AG20443 (cell line): ENCODE results near the gene FCHSD1.

Experiments used
- DNase-seq: peaks from one replicate; pipeline ENCODE4 v3.0.0; 2012; ENCODE audit warnings: low spot score, mixed read lengths

FCHSD1 gene

DNA sequence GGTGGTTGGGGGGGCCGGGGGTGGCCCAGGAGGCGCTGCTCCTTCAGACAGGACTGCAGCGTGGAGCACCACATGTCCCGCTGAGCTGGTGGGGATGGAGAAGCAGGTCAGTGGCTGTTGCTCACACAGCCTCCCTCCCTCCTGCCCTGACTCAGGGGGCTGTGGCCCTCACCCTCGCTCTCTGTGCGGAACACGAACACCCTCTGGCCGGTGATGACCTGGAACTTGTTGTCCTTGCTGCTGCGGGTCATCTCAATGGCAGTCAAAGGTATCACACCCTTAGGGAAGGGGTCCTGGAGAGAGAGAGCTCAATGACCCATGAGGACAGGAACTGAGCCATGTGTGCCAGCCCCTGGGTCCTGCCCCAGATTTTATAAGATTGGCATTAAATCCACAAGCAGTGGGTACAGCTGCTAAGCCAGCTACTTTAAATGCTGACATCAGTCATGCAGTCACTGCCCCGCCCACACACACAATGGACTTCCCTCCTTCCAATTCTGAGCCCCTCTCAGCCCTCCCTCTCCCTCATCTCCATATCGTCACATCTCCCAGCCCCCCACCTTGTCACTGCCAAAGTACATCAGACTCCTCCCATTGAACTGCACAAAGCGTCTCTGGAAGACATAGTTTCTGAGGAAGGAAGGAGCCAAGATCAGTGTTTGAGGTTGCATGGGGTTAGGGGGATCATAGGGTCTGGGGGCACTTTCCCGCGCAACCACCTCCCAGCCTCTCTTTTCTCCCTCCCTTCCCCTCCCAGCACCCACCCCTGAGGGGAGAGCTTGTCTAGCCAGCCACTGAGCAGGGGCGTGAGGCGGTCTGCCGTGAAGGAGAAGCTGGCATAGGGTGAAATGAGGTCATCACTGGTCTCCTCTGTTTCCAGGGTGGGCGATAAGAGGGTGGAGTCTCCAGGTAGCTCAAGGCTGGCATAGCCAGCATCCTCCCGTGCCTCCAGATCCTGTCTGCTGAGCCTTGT is 21.9 kb upstream of the FCHSD1 start:
- no peak for DNase-seq

DNA sequence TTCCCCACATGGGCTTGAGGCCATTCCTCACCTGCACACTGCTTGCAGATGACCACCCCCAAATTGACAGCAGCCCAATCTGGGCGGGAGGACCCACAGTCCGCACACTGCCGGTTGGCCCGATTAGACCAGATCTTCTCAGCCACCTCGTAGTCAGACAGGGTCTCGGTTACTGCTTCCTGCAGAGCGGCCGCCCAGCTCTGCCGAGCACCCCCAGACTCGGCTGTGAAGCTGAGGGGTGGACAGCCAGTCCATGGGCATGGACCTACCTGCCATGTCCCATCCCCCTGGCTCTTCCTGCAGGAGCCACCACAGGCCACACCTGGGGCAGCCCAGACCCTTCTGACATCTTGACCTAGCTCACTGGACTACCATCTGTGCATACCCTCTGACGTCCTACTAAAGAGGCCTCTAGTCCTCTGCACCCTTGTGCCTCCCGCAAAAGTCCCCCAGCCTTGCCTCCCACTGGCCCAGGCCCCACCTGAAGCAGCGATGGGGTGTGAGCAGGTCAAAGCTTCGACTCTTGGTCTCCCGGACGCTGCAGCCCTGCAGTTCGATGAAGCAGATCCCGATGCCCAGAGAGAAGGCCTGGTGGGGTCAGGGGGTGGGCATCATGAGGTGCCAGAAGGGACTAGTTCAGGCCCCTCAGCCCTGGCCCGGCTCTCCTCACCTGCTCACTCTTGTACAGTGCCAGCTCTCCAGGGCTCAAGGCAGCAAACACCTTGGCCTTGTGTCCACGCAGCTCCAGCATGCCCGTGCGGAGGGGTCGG is 21.0 kb upstream of the FCHSD1 start:
- DNase-seq: no peak

DNA sequence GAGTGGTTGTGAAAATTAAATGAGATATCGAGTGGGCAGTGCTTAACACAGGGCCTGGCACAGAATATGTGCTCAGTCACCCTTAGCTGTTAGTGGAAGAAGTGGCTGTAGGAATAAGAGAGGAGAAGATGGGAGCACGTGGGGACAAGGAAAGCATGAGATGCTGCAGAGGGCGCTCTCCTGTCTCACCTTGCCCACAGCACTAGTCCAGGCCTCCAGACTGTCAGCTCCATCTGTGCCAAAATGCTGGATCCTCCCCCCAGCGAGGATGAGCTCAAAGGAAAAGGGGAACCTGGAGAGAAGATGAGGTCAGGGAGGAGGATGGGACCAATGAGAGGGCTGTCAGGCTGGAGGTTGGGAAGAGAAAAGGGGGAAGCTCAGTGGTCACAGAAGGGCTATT is 18.3 kb upstream of the FCHSD1 start:
- DNase-seq: no peak

DNA sequence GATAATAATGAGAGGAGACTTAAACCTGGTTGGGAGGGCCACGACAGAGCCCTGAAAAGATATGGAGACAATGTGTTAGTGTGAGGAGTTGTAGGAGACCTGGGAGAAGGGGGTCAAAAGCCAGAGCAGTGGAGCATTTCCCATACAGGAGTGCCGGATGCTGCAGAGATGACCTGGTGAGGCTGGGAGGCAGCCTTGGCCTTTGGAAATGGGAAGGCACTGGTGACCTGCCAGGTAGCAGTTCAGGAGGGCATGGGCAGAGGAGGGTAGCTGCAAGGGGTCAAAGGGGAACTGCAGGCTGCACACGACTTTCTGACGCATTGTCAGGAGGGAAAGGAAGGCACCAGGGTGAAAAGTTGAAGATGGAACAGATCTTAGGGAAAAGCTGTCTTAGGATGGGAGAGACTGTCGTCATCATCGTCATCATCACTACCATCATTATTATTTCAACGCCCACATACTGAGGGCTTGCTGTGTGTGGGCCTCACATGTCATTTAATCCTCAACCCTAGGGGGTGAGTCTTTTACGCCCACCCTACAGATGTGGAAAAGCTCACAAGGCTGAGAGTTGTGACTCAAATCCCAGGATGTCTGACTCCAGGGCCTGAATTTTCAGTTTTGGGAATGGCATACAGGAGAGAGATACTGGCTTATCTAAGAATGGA is 17.5 kb upstream of the FCHSD1 start:
- no peak for DNase-seq

DNA sequence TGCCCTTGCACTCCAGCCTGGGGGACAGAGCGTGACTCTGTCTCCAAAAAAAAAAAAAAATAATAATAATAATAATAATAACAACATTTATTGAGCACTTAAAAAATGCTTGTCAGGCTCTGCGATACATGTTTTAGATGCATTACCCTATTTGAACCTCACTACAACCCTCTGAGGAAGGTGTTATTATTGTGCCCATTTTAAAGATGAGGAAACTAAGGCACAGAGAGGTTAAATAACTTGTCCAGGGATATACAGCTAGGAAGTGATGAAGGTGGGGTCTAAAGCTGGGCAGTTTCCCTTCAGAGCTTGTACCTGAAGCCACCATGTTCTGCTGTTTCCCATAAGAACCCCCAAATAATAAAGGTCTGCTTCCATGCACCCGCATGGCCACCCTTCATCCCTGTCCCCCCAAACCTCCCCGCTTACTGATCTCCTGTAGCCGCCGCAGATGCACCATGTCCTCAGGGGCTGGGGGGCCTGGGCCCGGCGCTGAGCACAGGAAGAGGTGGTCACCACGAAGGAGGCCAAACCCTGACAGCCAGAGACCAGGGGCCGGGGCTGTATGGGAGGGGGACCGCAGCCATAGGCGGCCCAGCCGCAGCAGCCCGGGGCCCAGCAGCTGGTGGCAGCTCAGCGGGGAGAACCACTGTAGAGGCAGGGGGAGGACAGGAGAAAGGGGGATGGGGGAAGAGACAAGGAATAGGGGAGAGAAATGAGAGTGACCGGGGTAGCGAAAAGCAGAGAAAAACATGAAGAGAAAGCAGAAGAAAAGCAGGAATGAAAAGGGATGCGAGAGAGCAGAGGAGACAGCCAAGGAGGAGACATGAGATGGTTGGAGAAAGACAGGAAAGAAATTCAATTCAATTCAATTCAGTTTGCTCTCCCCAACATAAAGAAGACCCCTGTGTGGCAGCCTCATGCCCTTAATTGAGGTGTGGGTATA is 15.1 kb upstream of the FCHSD1 start:
- DNase-seq: no peak

DNA sequence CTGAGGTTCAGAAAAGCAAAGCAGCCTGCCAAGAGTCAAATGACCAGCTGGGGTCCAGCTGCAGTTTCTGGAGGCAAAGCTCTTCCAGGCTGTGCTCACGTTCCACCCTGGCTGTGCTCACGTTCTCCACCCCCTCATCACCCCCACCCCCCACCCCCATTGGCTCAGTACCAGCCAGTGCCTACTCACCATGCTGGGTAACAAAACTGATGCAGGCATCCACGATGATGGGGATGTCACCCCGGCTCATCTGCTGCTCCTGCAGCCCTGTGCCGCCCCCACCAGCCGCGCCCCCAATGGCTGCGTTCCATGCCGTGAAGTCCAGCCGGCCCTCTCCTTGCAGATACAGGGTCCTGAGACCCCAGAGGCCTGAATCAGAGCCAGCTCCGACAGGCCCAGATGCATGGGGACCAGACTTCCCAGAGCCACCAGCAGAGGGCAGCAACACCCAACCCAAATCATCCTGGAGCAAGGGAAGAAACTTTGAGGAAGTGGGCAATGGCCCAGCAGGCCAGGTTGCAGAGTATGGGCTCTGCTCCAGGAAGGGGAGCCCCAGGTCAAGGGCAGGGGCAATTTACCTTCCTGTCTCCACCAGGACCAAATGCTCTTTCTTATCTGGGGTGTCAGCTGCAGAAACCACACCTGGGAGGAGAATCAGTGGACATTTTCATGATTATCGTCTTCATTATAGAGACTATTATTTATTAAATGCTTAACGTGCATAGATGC is 13.7 kb upstream of the FCHSD1 start:
- peak; percentile 86 for DNase-seq

DNA sequence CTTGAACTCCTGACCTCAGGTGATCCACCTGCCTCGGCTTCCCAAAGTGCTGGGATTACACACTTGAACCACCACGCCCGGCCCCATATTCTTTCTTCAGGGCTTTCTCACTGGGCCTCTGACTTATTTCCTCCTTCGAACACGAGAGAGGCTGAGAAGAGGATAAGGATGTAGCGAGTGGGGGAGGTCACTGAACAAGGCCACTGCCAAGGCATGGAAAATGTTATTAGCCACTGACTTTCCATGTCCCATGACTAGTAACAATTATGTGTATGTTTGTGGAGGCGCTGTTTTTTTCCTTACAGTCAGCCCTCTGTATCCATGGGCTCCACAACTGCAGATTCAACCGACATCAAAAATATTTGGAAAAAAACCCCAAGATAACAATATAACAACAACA is 12.3 kb upstream of the FCHSD1 start:
- DNase-seq: no peak

DNA sequence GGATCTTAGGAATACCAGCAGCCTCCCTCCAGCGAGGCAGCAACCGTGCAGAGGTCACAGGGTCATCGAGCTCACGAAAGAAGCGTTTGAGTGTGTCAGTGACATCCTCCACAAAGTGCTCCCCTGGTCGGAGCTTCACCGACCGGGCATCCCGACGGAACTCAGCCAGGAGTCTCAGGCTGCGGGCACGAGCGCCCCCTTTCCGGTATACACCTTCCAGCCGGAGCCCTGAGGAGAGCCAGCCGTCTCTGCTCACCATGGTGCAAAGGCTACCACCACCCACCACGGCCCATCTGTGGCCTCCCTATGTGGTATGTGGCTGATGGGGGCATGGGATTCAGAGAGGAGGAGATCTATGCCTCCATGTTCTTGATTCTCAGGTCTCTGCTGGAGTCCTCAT is 10.8 kb upstream of the FCHSD1 start:
- DNase-seq: no peak

DNA sequence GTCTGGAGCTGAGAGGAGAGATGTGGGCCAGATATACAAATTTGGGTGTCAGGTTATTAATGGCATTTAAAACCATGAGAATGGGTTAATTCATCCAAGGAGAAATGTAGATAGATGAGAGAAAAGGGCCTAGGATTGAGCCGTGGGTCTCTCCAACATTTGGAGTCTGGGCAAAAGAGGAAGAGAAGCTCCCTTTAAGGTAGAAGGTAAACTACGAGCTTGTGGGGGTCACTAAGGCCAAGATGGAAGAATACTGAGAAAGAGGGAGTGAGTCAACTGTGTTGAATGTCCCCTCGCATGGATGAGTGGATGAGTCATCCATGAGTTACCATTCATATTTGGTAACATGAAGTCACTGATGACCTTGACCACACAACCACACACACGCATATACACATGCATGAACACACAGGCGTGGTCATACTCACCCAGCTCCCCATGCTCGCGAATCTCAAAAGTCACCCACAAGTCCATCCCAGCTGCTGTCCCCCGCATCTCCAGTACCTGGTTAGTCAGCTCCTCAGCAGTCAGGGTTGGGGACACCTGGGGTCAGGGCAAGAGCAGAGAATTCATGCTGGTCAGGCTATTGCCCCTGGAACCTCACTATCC is 6.8 kb upstream of the FCHSD1 start:
- DNase-seq: peak; percentile 83

DNA sequence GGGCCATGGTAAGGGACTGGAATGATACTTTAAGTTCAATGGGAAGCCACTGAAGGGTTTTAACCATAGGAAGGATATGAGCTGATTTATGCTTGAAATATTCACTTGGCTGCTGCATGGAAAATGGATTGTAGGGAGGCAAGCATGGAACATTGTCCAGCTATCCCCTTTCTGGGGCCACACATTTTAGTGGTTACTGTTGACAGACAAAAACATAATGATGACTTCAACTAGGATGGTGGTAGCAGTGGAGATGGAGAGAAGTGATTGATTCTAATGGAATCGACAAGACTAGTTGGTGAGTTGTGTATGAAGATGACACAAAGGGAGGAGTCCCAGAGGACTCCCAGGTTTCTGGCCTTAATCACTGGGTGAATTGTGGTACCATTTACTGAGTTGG is 6.2 kb upstream of the FCHSD1 start:
- no peak for DNase-seq

DNA sequence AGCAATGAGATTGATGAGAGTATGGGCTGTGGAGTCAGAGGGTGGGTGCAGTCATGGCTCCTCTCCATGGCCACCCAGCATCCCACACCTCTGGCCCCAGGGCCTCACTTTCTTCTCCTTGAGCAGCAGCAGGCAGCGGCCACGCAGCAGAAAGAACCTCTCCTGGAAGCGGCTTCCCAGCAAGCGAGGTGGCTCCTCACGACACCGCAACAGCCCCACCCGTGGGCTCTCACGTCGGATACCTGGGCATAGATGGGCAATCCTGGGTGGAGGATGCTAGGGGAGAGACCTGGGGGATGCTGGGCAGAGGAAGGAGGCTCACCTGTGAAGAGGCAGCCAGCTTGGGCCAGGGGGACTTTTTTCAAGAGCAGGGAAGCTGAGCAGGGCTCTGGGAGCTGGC is 5.2 kb upstream of the FCHSD1 start:
- no peak for DNase-seq

DNA sequence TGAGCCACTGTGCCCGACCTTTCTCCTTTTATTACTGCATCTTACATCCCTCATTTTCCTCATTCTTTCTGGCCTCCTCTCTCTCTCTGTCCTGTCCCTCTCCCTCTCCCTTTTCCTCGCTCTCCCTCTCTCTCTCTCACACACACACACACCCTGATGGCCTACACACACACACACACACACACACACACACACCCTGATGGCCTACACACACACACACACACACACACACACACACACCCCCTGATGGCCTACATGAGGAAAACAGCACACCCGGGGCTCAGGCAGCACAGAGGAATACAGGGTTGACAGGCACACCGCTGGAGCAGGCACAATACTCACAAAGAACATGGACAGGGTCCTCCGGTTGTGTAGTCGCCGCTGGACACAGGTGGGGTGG is 3.8 kb upstream of the FCHSD1 start:
- DNase-seq: no peak

DNA sequence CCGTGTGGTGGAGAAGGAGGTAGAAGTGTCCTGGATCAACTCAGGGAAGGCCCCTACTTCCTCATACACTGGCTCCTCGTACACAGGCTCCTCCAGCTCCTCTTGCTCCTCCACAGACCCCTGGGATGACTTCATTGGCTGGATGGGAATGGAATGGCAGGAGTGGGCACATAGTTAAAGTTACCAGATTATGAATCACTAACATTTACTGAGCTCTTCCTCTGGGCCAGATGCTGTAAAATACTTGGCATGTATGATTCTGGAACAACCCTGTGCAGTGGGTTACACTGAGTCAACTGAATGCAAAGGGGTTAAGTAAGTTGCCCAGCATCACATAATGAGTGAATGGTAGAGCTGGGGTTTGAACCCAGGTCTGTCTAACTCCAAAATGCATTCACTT is 3.1 kb upstream of the FCHSD1 start:
- peak; percentile 83 for DNase-seq

DNA sequence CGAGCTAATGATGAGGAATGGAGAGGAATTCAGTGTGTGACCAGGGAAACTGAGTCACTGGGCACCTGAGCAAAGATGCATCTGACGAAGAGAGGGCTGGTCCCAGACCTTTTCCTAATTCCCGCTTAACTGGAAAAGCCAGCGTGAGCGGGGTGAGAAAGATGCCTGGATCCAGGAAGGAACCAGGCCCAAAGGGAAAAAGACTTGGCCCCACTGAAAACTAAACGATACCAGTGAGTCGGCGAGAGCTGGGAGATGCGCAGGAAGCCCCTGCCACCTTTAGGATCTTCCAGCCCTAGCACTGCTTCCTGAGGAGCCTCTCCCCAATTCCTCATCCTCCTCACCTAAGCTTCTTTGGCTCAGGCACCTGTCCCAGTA is 499 bp upstream of the FCHSD1 start:
- no peak for DNase-seq

DNA sequence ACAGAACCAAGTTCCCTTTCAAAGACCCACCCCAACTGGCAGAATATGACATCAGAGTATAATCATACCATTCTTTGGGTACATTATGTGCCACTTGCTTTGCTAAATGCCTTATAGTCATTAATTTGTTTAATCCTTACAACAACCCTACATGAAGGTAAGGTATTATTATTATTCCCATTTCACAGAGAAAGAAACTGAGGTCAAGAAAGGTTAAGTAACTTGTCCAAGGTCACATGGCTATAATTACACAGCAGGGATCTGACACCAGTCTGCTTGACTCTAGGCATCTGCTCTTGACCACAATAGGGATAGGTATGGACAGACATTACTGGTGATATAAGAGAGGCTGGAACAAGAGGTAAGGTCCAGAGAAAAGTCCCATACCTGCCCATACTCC is 1.2 kb downstream of the FCHSD1 start:
- no peak for DNase-seq

DNA sequence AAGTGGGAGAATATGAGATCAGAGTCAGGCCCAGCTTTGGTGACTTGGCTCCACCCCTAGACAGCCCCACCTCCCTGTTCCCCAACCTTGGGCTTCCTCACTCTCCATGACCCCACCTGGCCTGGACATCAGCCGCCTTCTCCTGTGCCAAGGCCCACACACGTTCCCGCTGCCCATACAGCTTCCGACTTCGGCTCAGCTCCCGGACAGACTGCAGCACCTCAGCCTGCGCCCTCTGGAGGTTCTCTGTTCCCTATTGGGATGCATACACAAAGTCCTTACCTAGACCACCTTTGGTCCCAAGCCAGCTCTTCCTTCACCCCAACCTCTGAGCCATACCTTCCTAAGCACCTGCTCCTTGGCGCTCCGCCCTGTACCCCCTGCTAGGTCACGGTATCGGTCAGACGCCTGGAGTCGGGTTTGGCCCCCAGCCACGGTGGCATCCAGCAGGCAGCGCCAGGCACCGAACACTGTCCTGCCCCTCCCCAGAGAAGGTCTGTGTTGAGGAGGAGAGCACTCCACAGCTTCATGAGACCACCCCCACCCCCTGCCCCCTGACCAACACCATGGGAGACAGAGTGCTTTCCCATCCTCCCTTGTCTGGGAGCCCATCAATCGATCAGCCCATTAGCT is 2.0 kb downstream of the FCHSD1 start:
- DNase-seq: no peak

DNA sequence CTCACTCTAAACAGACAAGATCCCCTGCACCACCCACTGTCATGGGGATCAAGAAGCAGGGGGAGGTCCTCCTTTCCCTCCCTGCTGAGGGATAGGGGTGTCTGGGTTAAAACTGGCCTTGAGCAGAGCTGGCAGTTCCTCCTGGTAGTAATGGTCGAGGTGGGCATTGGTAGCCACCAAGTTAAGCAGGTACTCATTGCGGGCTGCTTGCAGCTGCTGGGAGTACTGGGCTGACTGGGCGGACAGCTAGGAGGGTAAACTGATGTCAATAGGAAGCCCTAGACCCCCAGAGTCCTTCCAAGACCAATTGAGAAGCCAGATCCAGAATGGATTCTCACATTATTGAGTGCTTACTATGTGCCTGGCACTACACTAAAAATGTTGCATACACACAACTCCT is 3.4 kb downstream of the FCHSD1 start:
- no peak for DNase-seq

DNA sequence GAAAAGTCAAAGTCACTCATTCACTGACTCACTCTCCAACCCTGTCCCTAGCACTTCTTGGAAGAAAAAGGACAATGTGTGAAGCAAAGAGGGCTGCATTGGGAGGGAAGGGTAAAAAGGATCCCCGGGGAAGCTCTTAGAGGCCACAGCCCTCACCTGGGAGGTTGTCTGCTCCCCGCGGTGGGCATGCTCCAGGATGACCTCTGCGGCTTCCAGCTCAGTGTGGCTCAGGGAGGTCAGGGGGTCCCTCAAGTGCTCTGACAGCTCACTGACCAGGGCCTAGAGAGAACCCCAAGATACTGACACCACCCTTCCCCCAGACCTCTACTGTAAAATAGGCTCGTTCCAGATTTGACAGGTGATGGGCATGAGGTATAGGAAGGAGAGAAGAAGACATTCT is 4.0 kb downstream of the FCHSD1 start:
- DNase-seq: no peak

DNA sequence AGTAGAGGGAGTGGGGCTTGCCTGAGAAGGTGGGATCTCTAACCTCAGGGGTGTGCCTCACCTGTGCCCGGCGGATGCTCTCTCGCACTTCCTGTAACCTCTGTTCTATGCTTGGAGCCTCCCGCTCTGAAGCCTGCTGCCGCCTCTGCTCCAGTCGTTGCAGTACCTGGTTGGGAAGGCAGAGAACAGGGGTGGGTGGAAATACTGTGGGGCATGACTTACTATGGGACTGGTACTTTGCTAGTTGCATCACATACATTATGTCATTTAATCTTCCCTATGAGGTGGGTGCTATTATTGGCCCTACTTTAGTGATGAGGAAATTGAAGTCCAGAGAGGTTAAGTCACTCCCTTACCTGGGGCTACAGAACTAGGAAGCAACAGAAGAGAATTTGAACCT is 5.2 kb downstream of the FCHSD1 start:
- DNase-seq: no peak

DNA sequence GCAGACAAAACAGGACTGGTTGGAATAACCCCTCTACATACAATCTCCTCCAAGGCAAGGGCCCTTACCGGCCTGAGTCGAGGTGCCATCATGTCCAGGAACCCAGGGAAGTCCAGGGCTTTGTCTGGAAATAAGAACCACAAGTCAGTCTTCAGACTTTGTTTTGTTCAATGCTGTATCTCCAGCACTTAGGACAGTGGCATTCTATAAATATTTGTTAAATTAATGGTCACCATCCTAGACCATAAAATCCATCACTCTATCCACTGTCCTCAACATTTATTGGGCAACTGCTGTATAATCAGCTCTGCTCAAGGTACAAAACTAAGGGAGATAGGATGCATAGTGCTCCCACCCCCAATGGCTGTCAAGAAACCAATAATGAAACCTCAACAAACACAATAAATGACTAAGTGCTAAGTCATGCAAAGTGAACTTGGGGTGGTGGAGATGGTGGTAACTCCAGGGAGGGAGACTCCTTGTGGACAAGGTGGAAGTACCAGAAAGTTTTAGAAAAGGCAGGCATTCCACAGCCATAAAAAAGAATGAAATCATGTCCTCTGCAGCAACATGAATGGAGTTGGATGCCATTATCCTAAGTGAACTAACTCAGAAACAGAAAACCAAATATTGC is 9.5 kb downstream of the FCHSD1 start:
- DNase-seq: peak; percentile 74
